ENCODE data around the gene CNIH2.

The CNIH2 gene

GRCh38 chr11:66290330-66290621 lies 12.3 kb downstream of the CNIH2 start:
- Histone ChIP-seq H2BK5ac (ENCODE audit: low read depth, low read length, poor library complexity, severe bottlenecking) (no peak overlapping the region), H3K23ac (ENCODE audit: low read length in 2 of 2) (no peak overlapping the region), H3K79me1 (replicated peaks; ENCODE audit: low read length, poor library complexity, severe bottlenecking) (peaks cover 15% of the 10 kb centered on the region), H3K9me3 (ENCODE audit: control insufficient read depth, low read length) (no peaks in the 10 kb centered on the region), H3K4me3 (ENCODE audit: insufficient read depth in 1 of 2, low read depth in 1 of 2, low read length in 2 of 2) (peak overlapping the region in 1 of 2 experiments; percentile 92), H3K18ac (ENCODE audit: low read depth in 1 of 2, low read length in 2 of 2) (no peak overlapping the region), H4K91ac (ENCODE audit: low read length) (no peak overlapping the region), H3K14ac (ENCODE audit: low read length in 2 of 2) (no peak overlapping the region), H2BK15ac (ENCODE audit: low read depth, poor library complexity, severe bottlenecking) (no peak overlapping the region), H3K4me1 (ENCODE audit: control insufficient read depth, insufficient read depth, low read depth, low read length) (peaks cover 43% of the 10 kb centered on the region), H3K27ac (ENCODE audit: low read length, poor library complexity, severe bottlenecking) (no peak overlapping the region), H2AFZ (ENCODE audit: low read depth, low read length) (no peak overlapping the region), H3K27me3 (ENCODE audit: control insufficient read depth in 1 of 2, insufficient read depth in 1 of 2, low read length in 2 of 2) (peaks cover 30 to 38% of the 10 kb centered on the region in 2 experiments), H2BK120ac (ENCODE audit: low read depth, low read length) (no peak overlapping the region), H3K4me2 (ENCODE audit: low read length, poor library complexity, severe bottlenecking) (no peak overlapping the region), H3K36me3 (ENCODE audit: control insufficient read depth in 1 of 2, insufficient read depth in 2 of 2, low read depth in 1 of 2, low read length in 2 of 2) (peaks cover 17 to 32% of the 10 kb centered on the region in 2 experiments), H2AK5ac (ENCODE audit: low read length, severe bottlenecking) (no peak overlapping the region), H3K4ac (ENCODE audit: low read depth in 1 of 2, low read length in 2 of 2) (no peak overlapping the region), H3K9ac (ENCODE audit: low read length) (no peak overlapping the region), H4K8ac (ENCODE audit: low read length) (no peak overlapping the region), H2BK12ac (ENCODE audit: low read length in 2 of 2) (no peak overlapping the region)
- 90% methylated on average over 2 of the region's 2 CpGs for WGBS
- DNase-seq, result no peak

GRCh38 chr11:66291303-66291705 lies 13.3 kb downstream of the CNIH2 start:
- whole genome bisulfite sequencing, result 24% methylated on average over 13 of the region's 16 CpGs

GRCh38 chr11:66291706-66292542 lies 13.9 kb downstream of the CNIH2 start, which contains the start of gene TMEM151A:
Gene TMEM151A, plus strand, starts transcription at chr11:66291894. Its CDS starts 120 bp downstream, at chr11:66292014.
- H3K23ac ChIP-seq (ENCODE audit: low read length in 2 of 2), result peak within 1 kb of the TSS in 1 of 2 experiments; percentile 16
- H3K9me3 ChIP-seq (ENCODE audit: control insufficient read depth, low read length), result no peaks in the 10 kb centered on the region
- 3% methylated on average over 49 of the region's 95 CpGs for WGBS
- H3K4me1 ChIP-seq (ENCODE audit: control insufficient read depth, insufficient read depth, low read depth, low read length), result peaks cover 34% of the 10 kb centered on the region
- no peak within 1 kb of the TSS for H4K8ac ChIP-seq (ENCODE audit: low read length)
- H2BK5ac ChIP-seq (ENCODE audit: low read depth, low read length, poor library complexity, severe bottlenecking), result no peak within 1 kb of the TSS
- H3K18ac ChIP-seq (ENCODE audit: low read depth in 1 of 2, low read length in 2 of 2), result no peak within 1 kb of the TSS
- H3K79me1 ChIP-seq (replicated peaks; ENCODE audit: low read length, poor library complexity, severe bottlenecking), result peaks cover 2% of the 10 kb centered on the region
- DNase-seq, result no peak
- H3K4ac ChIP-seq (ENCODE audit: low read depth in 1 of 2, low read length in 2 of 2), result no peak within 1 kb of the TSS
- H2BK15ac ChIP-seq (ENCODE audit: low read depth, poor library complexity, severe bottlenecking), result no peak within 1 kb of the TSS
- H3K14ac ChIP-seq (ENCODE audit: low read length in 2 of 2), result no peak within 1 kb of the TSS
- peak within 1 kb of the TSS; percentile 67 for H3K4me2 ChIP-seq (ENCODE audit: low read length, poor library complexity, severe bottlenecking)
- H3K27ac ChIP-seq (ENCODE audit: low read length, poor library complexity, severe bottlenecking), result no peak within 1 kb of the TSS
- no peak within 1 kb of the TSS for H2AK5ac ChIP-seq (ENCODE audit: low read length, severe bottlenecking)
- peaks cover 3 to 21% of the 10 kb centered on the region in 2 experiments for H3K36me3 ChIP-seq (ENCODE audit: control insufficient read depth in 1 of 2, insufficient read depth in 2 of 2, low read depth in 1 of 2, low read length in 2 of 2)
- no peak within 1 kb of the TSS for H2AFZ ChIP-seq (ENCODE audit: low read depth, low read length)
- H3K27me3 ChIP-seq (ENCODE audit: control insufficient read depth in 1 of 2, insufficient read depth in 1 of 2, low read length in 2 of 2), result peaks cover 37 to 49% of the 10 kb centered on the region in 2 experiments
- no peak within 1 kb of the TSS for H2BK120ac ChIP-seq (ENCODE audit: low read depth, low read length)
- H3K4me3 ChIP-seq (ENCODE audit: insufficient read depth in 1 of 2, low read depth in 1 of 2, low read length in 2 of 2), result peak within 1 kb of the TSS; percentile 39 to 44
- H3K9ac ChIP-seq (ENCODE audit: low read length), result no peak within 1 kb of the TSS
- no peak within 1 kb of the TSS for H2BK12ac ChIP-seq (ENCODE audit: low read length in 2 of 2)
- H4K91ac ChIP-seq (ENCODE audit: low read length), result no peak within 1 kb of the TSS

More at GRCh38 chr11:66291303-66291705, 13.3 kb downstream of the CNIH2 start:
- no peak overlapping the region for H4K8ac ChIP-seq (ENCODE audit: low read length)
- H2BK12ac ChIP-seq (ENCODE audit: low read length in 2 of 2), result no peak overlapping the region
- peak overlapping the region; percentile 45 for H3K4me2 ChIP-seq (ENCODE audit: low read length, poor library complexity, severe bottlenecking)
- no peaks in the 10 kb centered on the region for H3K9me3 ChIP-seq (ENCODE audit: control insufficient read depth, low read length)
- H3K27ac ChIP-seq (ENCODE audit: low read length, poor library complexity, severe bottlenecking), result no peak overlapping the region
- H2BK15ac ChIP-seq (ENCODE audit: low read depth, poor library complexity, severe bottlenecking), result no peak overlapping the region
- H3K4me3 ChIP-seq (ENCODE audit: insufficient read depth in 1 of 2, low read depth in 1 of 2, low read length in 2 of 2), result no peak overlapping the region
- H3K27me3 ChIP-seq (ENCODE audit: control insufficient read depth in 1 of 2, insufficient read depth in 1 of 2, low read length in 2 of 2), result peaks cover 33 to 44% of the 10 kb centered on the region in 2 experiments
- H3K36me3 ChIP-seq (ENCODE audit: control insufficient read depth in 1 of 2, insufficient read depth in 2 of 2, low read depth in 1 of 2, low read length in 2 of 2), result peaks cover 9 to 26% of the 10 kb centered on the region in 2 experiments
- H3K23ac ChIP-seq (ENCODE audit: low read length in 2 of 2), result no peak overlapping the region
- H2BK120ac ChIP-seq (ENCODE audit: low read depth, low read length), result no peak overlapping the region
- no peak for DNase-seq
- no peak overlapping the region for H3K14ac ChIP-seq (ENCODE audit: low read length in 2 of 2)
- H2AFZ ChIP-seq (ENCODE audit: low read depth, low read length), result no peak overlapping the region
- no peak overlapping the region for H3K4ac ChIP-seq (ENCODE audit: low read depth in 1 of 2, low read length in 2 of 2)
- no peak overlapping the region for H3K9ac ChIP-seq (ENCODE audit: low read length)
- H3K18ac ChIP-seq (ENCODE audit: low read depth in 1 of 2, low read length in 2 of 2), result no peak overlapping the region
- H2BK5ac ChIP-seq (ENCODE audit: low read depth, low read length, poor library complexity, severe bottlenecking), result no peak overlapping the region
- H2AK5ac ChIP-seq (ENCODE audit: low read length, severe bottlenecking), result no peak overlapping the region
- no peak overlapping the region for H4K91ac ChIP-seq (ENCODE audit: low read length)
- peaks cover 7% of the 10 kb centered on the region for H3K79me1 ChIP-seq (replicated peaks; ENCODE audit: low read length, poor library complexity, severe bottlenecking)
- H3K4me1 ChIP-seq (ENCODE audit: control insufficient read depth, insufficient read depth, low read depth, low read length), result peaks cover 36% of the 10 kb centered on the region

- Histone ChIP-seq H2AFZ (ENCODE audit: low read depth, low read length) (no peak overlapping the region), H2BK120ac (ENCODE audit: low read depth, low read length) (no peak overlapping the region), H3K4ac (ENCODE audit: low read depth in 1 of 2, low read length in 2 of 2) (no peak overlapping the region), H4K8ac (ENCODE audit: low read length) (no peak overlapping the region), H2BK5ac (ENCODE audit: low read depth, low read length, poor library complexity, severe bottlenecking) (no peak overlapping the region), H2BK15ac (ENCODE audit: low read depth, poor library complexity, severe bottlenecking) (no peak overlapping the region), H3K9ac (ENCODE audit: low read length) (no peak overlapping the region), H2BK12ac (ENCODE audit: low read length in 2 of 2) (no peak overlapping the region), H3K14ac (ENCODE audit: low read length in 2 of 2) (no peak overlapping the region), H3K27me3 (ENCODE audit: control insufficient read depth in 1 of 2, insufficient read depth in 1 of 2, low read length in 2 of 2) (peaks cover 41 to 57% of the 10 kb centered on the region in 2 experiments), H3K9me3 (ENCODE audit: control insufficient read depth, low read length) (no peaks in the 10 kb centered on the region), H3K79me1 (replicated peaks; ENCODE audit: low read length, poor library complexity, severe bottlenecking) (peaks cover 2% of the 10 kb centered on the region), H2AK5ac (ENCODE audit: low read length, severe bottlenecking) (no peak overlapping the region), H3K27ac (ENCODE audit: low read length, poor library complexity, severe bottlenecking) (no peak overlapping the region), H3K4me2 (ENCODE audit: low read length, poor library complexity, severe bottlenecking) (no peak overlapping the region), H3K36me3 (ENCODE audit: control insufficient read depth in 1 of 2, insufficient read depth in 2 of 2, low read depth in 1 of 2, low read length in 2 of 2) (peaks cover 0 to 14% of the 10 kb centered on the region in 2 experiments), H3K23ac (ENCODE audit: low read length in 2 of 2) (peak overlapping the region in 1 of 2 experiments; percentile 16), H3K4me3 (ENCODE audit: insufficient read depth in 1 of 2, low read depth in 1 of 2, low read length in 2 of 2) (no peak overlapping the region), H3K18ac (ENCODE audit: low read depth in 1 of 2, low read length in 2 of 2) (no peak overlapping the region), H4K91ac (ENCODE audit: low read length) (no peak overlapping the region), H3K4me1 (ENCODE audit: control insufficient read depth, insufficient read depth, low read depth, low read length) (peaks cover 28% of the 10 kb centered on the region)
- DNase-seq, result no peak
- 72% methylated on average over 17 of the region's 17 CpGs for WGBS
These were observed 14.8 kb downstream of the CNIH2 start for GRCh38 chr11:66292543-66293332.

All from mesenchymal stem cell (in vitro differentiated cells and primary cell).